Adrenal gland (tissue), 12 donors: ENCODE data around the gene SUSD6. TPM values are rescaled to one million over a fixed set of nuclear protein-coding genes. Genes with fewer than 3 reads are reported as not detected.
"Not testable (repeated sequence)": the region's sequence is repeated elsewhere in the genome, so short reads cannot be mapped to it uniquely, and the experiment has no call there.

ENCODE experiments used
- DNase-seq, 7 donors: peaks; one replicate each; pipeline ENCODE4 v3.0.0-alpha.2; 2019 to 2020
- H3K27ac ChIP-seq, 5 donors: fragments of 200-600 bp; sonication (generic) in 4 of 5; 1 replicate in 3 of 5; 2 replicates in 2 of 5; pipeline versions ENCODE4 v1.5.1 to v1.8.0; 2016 to 2020; ENCODE audit warnings: mild to moderate bottlenecking in 1 of 5
- H3K27me3 ChIP-seq: fragments of 200-600 bp; 2 replicates; pipeline ENCODE4 v1.8.0; 2021
- H3K36me3 ChIP-seq, 2 donors: fragments of 200-600 bp; replicated peaks in 1 of 2; 1 replicate in 1 of 2; 2 replicates in 1 of 2; pipeline versions ENCODE4 v1.5.1 to v1.8.0; 2018 to 2022
- H3K4me1 ChIP-seq, 2 donors: fragments of 200-600 bp; replicated peaks in 1 of 2; 1 replicate in 1 of 2; 2 replicates in 1 of 2; pipeline versions ENCODE4 v1.5.1 to v1.8.0; 2018 to 2021
- H3K4me3 ChIP-seq, 4 donors: fragments of 200-600 bp; sonication (generic) in 3 of 4; one replicate each; pipeline ENCODE4 v1.5.1; 2016 to 2018
- H3K9me3 ChIP-seq, 3 donors: fragments of 200-600 bp; sonication (generic) in 1 of 3; replicated peaks in 1 of 3; 1 replicate in 2 of 3; 2 replicates in 1 of 3; pipeline versions ENCODE4 v1.5.1 to v1.8.0; 2016 to 2021
- CTCF ChIP-seq, 6 experiments: fragments of 450-650 bp in 4 of 6; fragments of 200-600 bp in 2 of 6; sonication (generic) in 1 of 6; IDR thresholded peaks; 1 replicate in 5 of 6; 2 replicates in 1 of 6; pipeline versions ENCODE4 v1.5.1 to v1.8.0; 2016 to 2021; ENCODE audit warnings: antibody characterized with exemption in 6 of 6, mild to moderate bottlenecking in 2 of 6, moderate library complexity in 1 of 6
- POLR2A ChIP-seq, 2 donors: fragments of 450-650 bp; IDR thresholded peaks; one replicate each; pipeline ENCODE4 v1.6.1; 2017; ENCODE audit warnings: antibody characterized with exemption in 2 of 2, mild to moderate bottlenecking in 2 of 2, moderate library complexity in 1 of 2
- WGBS, 4 donors: extraction: QIAGEN DNeasy Blood & Tissue Kit in 2 of 4; methylation state at CpG; one replicate each; pipeline versions ENCODE4 v1.1.5 to v1.1.7; 2013 to 2017; 5-methylcytosine and 5-hydroxymethylcytosine counted together
- intact Hi-C, 2 donors: fragments of 100-400 bp; cut with DNase I; formaldehyde crosslinking; loops; one replicate each; pipeline versions ENCODE4 v1.14.1 to v1.15.0; 2022 to 2023
- polyA plus RNA-seq, 3 donors: library from polyadenylated mRNA; stranded (reverse); fragments of 200-250 nt in 2 of 3; fragments of 350-450 nt in 1 of 3; fragmentation: Illumina TruSeq in 1 of 3; extraction: RNeasy Lipid Tissue Mini Kit (QIAGEN cat#74804) in 1 of 3; gene quantifications; one replicate each; pipeline ENCODE4 v1.2.3, GENCODE V29; 2013 to 2014
- total RNA-seq, 9 donors: library from RNA; depleted of rRNA in 4 of 9; stranded (reverse); fragments of >200 nt in 4 of 9; fragments of 120-200 nt in 1 of 9; fragmentation: NEBNext Ultra II Directional in 1 of 9; extraction: Animal tissue kit (Norgen Biotek cat#: 25700) in 1 of 9; gene quantifications; one replicate each; pipeline versions ENCODE4 v1.1.0 to v1.2.4, GENCODE V29; 2013 to 2023
- donor health status: healthy with polysubstance abuse.
- donor health status: Bipolar disorder and iron deficiency.
- donor health status: DM: yes; HTN: yes; CAD: no.
- donor health status: DM: no; HTN: no; CAD: no.
- donor health status: DM: no; HTN: no; CAD: no.
- donor health status: DM: yes; HTN: yes; CAD: no.

The SUSD6 gene
- total and polyA plus RNA-seq, 12 donors: 7.8 to 75.5 (median 41.0) TPM

- intact Hi-C loops: no loop called here
- WGBS, 4 donors: 91 to 100% (median 97%) methylated on average over 1 of the region's 1 CpG
- Histone ChIP-seq H3K4me3 (no peak overlapping the region), H3K9me3 (peaks cover 0 to 4% (median 0%) of the 10 kb centered on the region in 3 donors), H3K27ac (no peak overlapping the region), H3K4me1 (peaks cover 50 to 63% of the 10 kb centered on the region in 2 donors), H3K36me3 (no peaks in the 10 kb centered on the region), H3K27me3 (no peaks in the 10 kb centered on the region)
- TF ChIP-seq POLR2A (IDR thresholded peaks at IDR 0.05) (no peak), CTCF (IDR thresholded peaks at IDR 0.05) (no peak)
- no peak for DNase-seq
Measured at GRCh38 chr14:69640931-69641330, 29.5 kb downstream of the SUSD6 start.

- Histone ChIP-seq H3K27ac (peak overlapping the region in 2 of 5 donors; percentile 77 to 78), H3K4me1 (peaks cover 43 to 55% of the 10 kb centered on the region in 2 donors)
- H3K27me3 ChIP-seq, H3K36me3 ChIP-seq, DNase-seq, H3K4me3 ChIP-seq, H3K9me3 ChIP-seq, intact Hi-C loops: not testable (repeated sequence)
- WGBS, 4 donors: 68 to 85% (median 75%) methylated on average over 7 of the region's 7 CpGs
Measured at GRCh38 chr14:69642212-69642793, 30.9 kb downstream of the SUSD6 start.

- H3K4me1 ChIP-seq: peaks cover 43 to 57% of the 10 kb centered on the region in 2 donors
- intact Hi-C loops: no loop called here
- TF ChIP-seq CTCF (IDR thresholded peaks at IDR 0.05) (no peak), POLR2A (IDR thresholded peaks at IDR 0.05) (no peak)
- no peaks in the 10 kb centered on the region for H3K36me3 ChIP-seq
- 54 to 64% (median 58%) methylated on average over 5 of the region's 5 CpGs for WGBS, 4 donors
- peaks cover 0 to 4% (median 0%) of the 10 kb centered on the region in 3 donors for H3K9me3 ChIP-seq
- no peaks in the 10 kb centered on the region for H3K27me3 ChIP-seq
- peak overlapping the region in 4 of 5 donors; percentile 3 to 78 (median 48) for H3K27ac ChIP-seq
- H3K4me3 ChIP-seq: no peak overlapping the region
- peak; percentile 57 to 81 (median 69) for DNase-seq
Measured at GRCh38 chr14:69643430-69644200, 32.2 kb downstream of the SUSD6 start.

GRCh38 chr14:69644814-69645213, 33.4 kb downstream of the SUSD6 start:
- Histone ChIP-seq H3K36me3 (no peaks in the 10 kb centered on the region), H3K4me3 (no peak overlapping the region), H3K9me3 (peaks cover 0 to 4% (median 0%) of the 10 kb centered on the region in 3 donors), H3K27me3 (no peaks in the 10 kb centered on the region), H3K27ac (peak overlapping the region in 3 of 5 donors; percentile 13 to 77 (median 49)), H3K4me1 (peaks cover 51 to 62% of the 10 kb centered on the region in 2 donors)
- WGBS, 4 donors: 74 to 94% (median 83%) methylated on average over 1 of the region's 1 CpG
- no peak for TF ChIP-seq CTCF (IDR thresholded peaks at IDR 0.05)
- TF ChIP-seq POLR2A (IDR thresholded peaks at IDR 0.05): no peak
- intact Hi-C loops: no loop called here
- DNase-seq: no peak
